Mammary epithelial cell (primary cell): ENCODE data around the gene PDE3A.

Experiments
- CTCF ChIP-seq, 2 donors: IDR thresholded peaks in 1 of 2; conservative IDR thresholded peaks in 1 of 2; 2 replicates each; pipeline ENCODE4 v1.5.1; 2011 to 2012; ENCODE audit warnings: inconsistent platforms in 2 of 2, low read length in 2 of 2, mild to moderate bottlenecking in 2 of 2, control low read depth in 1 of 2, low read depth in 1 of 2; ENCODE audit not compliant: insufficient read depth in 1 of 2; ENCODE audit errors: extremely low read depth in 1 of 2
- EZH2 ChIP-seq: IDR thresholded peaks from 2 replicates; pipeline ENCODE4 v1.6.1; 2012; ENCODE audit warnings: low read length, inconsistent platforms, borderline replicate concordance

GRCh38 chr12:20450591-20451180, 82.3 kb downstream of the PDE3A start:
- TF ChIP-seq EZH2 (no peak), CTCF (conservative IDR thresholded peaks at IDR 0.05 in 1 of 2, IDR thresholded peaks at IDR 0.05 in 1 of 2; ENCODE audit: extremely low read depth in 1 of 2, insufficient read depth in 1 of 2, low read depth in 1 of 2, low read length in 2 of 2) (no peak)
